H1 (cell line): ENCODE data around the gene HPGDS. TPM values are rescaled to one million over a fixed set of nuclear protein-coding genes. Genes with fewer than 3 reads are reported as not detected.

Source experiments
- polyA plus RNA-seq, 7 experiments: library from polyadenylated mRNA; depleted of rRNA in 3 of 7; stranded (reverse) in 5 of 7; unstranded in 2 of 7; fragments of >200 nt in 5 of 7; fragments of 200-250 nt in 2 of 7; gene quantifications; 1 replicate in 5 of 7; 2 replicates in 1 of 7; 4 replicates in 1 of 7; pipeline versions ENCODE4 v1.2.1 to v1.2.3, GENCODE V29; 2011 to 2013; ENCODE audit warnings: missing spikeins in 2 of 7, mixed read lengths in 2 of 7
- total RNA-seq: library from RNA; stranded (reverse); fragmentation: NEBNext Ultra II Directional; extraction: Animal tissue kit (Norgen Biotek cat#: 25700); gene quantifications from 2 replicates; pipeline ENCODE4 v1.2.1, GENCODE V29; 2021
- TF ChIP-seq, protein P1 (sequence below): fragments of 300-600 bp; sonication (generic); IDR thresholded peaks from 2 replicates; pipeline ENCODE4 v1.7.1; 2012; ENCODE audit warnings: low read length, moderate library complexity, mild to moderate bottlenecking, inconsistent platforms; ENCODE audit not compliant: insufficient replicate concordance

Gene HPGDS
- total and polyA plus RNA-seq, 2 of the 8 experiments (the other 6 are each of a cell fraction or from before 2014, with no cell fraction given): not detected

- TF ChIP-seq, protein P1, sequence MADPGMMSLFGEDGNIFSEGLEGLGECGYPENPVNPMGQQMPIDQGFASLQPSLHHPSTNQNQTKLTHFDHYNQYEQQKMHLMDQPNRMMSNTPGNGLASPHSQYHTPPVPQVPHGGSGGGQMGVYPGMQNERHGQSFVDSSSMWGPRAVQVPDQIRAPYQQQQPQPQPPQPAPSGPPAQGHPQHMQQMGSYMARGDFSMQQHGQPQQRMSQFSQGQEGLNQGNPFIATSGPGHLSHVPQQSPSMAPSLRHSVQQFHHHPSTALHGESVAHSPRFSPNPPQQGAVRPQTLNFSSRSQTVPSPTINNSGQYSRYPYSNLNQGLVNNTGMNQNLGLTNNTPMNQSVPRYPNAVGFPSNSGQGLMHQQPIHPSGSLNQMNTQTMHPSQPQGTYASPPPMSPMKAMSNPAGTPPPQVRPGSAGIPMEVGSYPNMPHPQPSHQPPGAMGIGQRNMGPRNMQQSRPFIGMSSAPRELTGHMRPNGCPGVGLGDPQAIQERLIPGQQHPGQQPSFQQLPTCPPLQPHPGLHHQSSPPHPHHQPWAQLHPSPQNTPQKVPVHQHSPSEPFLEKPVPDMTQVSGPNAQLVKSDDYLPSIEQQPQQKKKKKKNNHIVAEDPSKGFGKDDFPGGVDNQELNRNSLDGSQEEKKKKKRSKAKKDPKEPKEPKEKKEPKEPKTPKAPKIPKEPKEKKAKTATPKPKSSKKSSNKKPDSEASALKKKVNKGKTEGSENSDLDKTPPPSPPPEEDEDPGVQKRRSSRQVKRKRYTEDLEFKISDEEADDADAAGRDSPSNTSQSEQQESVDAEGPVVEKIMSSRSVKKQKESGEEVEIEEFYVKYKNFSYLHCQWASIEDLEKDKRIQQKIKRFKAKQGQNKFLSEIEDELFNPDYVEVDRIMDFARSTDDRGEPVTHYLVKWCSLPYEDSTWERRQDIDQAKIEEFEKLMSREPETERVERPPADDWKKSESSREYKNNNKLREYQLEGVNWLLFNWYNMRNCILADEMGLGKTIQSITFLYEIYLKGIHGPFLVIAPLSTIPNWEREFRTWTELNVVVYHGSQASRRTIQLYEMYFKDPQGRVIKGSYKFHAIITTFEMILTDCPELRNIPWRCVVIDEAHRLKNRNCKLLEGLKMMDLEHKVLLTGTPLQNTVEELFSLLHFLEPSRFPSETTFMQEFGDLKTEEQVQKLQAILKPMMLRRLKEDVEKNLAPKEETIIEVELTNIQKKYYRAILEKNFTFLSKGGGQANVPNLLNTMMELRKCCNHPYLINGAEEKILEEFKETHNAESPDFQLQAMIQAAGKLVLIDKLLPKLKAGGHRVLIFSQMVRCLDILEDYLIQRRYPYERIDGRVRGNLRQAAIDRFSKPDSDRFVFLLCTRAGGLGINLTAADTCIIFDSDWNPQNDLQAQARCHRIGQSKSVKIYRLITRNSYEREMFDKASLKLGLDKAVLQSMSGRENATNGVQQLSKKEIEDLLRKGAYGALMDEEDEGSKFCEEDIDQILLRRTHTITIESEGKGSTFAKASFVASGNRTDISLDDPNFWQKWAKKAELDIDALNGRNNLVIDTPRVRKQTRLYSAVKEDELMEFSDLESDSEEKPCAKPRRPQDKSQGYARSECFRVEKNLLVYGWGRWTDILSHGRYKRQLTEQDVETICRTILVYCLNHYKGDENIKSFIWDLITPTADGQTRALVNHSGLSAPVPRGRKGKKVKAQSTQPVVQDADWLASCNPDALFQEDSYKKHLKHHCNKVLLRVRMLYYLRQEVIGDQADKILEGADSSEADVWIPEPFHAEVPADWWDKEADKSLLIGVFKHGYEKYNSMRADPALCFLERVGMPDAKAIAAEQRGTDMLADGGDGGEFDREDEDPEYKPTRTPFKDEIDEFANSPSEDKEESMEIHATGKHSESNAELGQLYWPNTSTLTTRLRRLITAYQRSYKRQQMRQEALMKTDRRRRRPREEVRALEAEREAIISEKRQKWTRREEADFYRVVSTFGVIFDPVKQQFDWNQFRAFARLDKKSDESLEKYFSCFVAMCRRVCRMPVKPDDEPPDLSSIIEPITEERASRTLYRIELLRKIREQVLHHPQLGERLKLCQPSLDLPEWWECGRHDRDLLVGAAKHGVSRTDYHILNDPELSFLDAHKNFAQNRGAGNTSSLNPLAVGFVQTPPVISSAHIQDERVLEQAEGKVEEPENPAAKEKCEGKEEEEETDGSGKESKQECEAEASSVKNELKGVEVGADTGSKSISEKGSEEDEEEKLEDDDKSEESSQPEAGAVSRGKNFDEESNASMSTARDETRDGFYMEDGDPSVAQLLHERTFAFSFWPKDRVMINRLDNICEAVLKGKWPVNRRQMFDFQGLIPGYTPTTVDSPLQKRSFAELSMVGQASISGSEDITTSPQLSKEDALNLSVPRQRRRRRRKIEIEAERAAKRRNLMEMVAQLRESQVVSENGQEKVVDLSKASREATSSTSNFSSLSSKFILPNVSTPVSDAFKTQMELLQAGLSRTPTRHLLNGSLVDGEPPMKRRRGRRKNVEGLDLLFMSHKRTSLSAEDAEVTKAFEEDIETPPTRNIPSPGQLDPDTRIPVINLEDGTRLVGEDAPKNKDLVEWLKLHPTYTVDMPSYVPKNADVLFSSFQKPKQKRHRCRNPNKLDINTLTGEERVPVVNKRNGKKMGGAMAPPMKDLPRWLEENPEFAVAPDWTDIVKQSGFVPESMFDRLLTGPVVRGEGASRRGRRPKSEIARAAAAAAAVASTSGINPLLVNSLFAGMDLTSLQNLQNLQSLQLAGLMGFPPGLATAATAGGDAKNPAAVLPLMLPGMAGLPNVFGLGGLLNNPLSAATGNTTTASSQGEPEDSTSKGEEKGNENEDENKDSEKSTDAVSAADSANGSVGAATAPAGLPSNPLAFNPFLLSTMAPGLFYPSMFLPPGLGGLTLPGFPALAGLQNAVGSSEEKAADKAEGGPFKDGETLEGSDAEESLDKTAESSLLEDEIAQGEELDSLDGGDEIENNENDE: no peak
Observed at GRCh38 chr4:94277534-94277933, 65.1 kb downstream of the HPGDS start (continued).
